ENCODE results near the gene C11orf58.

C11orf58 gene

GRCh38 chr11:16804104-16804947 lies 65.9 kb downstream of the C11orf58 start:
- no peak for DNase-seq (ENCODE audit: low read depth in 2 of 2)

GRCh38 chr11:16805938-16806337 lies 67.5 kb downstream of the C11orf58 start:
- no peak for DNase-seq (ENCODE audit: low read depth in 2 of 2)

- no peak for DNase-seq (ENCODE audit: low read depth in 2 of 2)
Observed at GRCh38 chr11:16806791-16807190, 68.3 kb downstream of the C11orf58 start.

- no peak for DNase-seq (ENCODE audit: low read depth in 2 of 2)
Observed at GRCh38 chr11:16807306-16807705, 68.9 kb downstream of the C11orf58 start.
